ENCODE data around the gene CBFA2T3. TPM values are rescaled to one million over a fixed set of nuclear protein-coding genes. Genes with fewer than 3 reads are reported as not detected.
"Not testable (repeated sequence)": the region's sequence is repeated elsewhere in the genome, so short reads cannot be mapped to it uniquely, and the experiment has no call there.

Gene CBFA2T3
- total and polyA plus RNA-seq, 7 experiments from 2014 or later: 0.14 to 25.2 (median 0.38) TPM; not detected in 1

GRCh38 chr16:89018282-89019158 is 41.5 kb upstream of the CBFA2T3 start:
- Mint-ChIP-seq H3K9me3 (peaks cover 0 to 19% (median 0%) of the 10 kb centered on the region in 11 donors), H3K27ac (no peak overlapping the region), H3K4me1 (peaks cover 0 to 12% (median 0%) of the 10 kb centered on the region in 7 donors), H3K4me3 (no peak overlapping the region), H3K36me3 (peaks cover 0 to 4% (median 0%) of the 10 kb centered on the region in 5 donors), H3K27me3 (peaks cover 0 to 6% (median 4%) of the 10 kb centered on the region in 5 donors)
- H3K4me3 ChIP-seq (ENCODE audit: low read length): no peak overlapping the region
- peaks cover 0 to 5% of the 10 kb centered on the region in 2 donors for H3K4me1 ChIP-seq (ENCODE audit: control insufficient read depth in 2 of 2, insufficient read depth in 2 of 2, low read length in 2 of 2)
- no peaks in the 10 kb centered on the region for H3K27me3 ChIP-seq (ENCODE audit: control insufficient read depth in 2 of 2, insufficient read depth in 2 of 2, low read length in 2 of 2)
- intact Hi-C loops (cut with micrococcal nuclease): no loop called here
- H3K9me3 ChIP-seq (ENCODE audit: control insufficient read depth in 2 of 3, low read length in 3 of 3): no peaks in the 10 kb centered on the region
- DNase-seq: no peak
- H3K36me3 ChIP-seq (ENCODE audit: control insufficient read depth in 2 of 3, insufficient read depth in 3 of 3, low read length in 3 of 3): no peaks in the 10 kb centered on the region
- no peak for ATAC-seq
- CTCF ChIA-PET: no interaction called here
- H3K27ac ChIP-seq (ENCODE audit: low read depth, low read length): no peak overlapping the region
- POLR2A ChIA-PET: no interaction called here

GRCh38 chr16:89017543-89018281 is 40.7 kb upstream of the CBFA2T3 start:
- Histone ChIP-seq H3K27ac (ENCODE audit: low read depth, low read length) (no peak overlapping the region), H3K9me3 (ENCODE audit: control insufficient read depth in 2 of 3, low read length in 3 of 3) (no peaks in the 10 kb centered on the region), H3K4me1 (ENCODE audit: control insufficient read depth in 2 of 2, insufficient read depth in 2 of 2, low read length in 2 of 2) (peaks cover 0 to 5% of the 10 kb centered on the region in 2 donors), H3K36me3 (ENCODE audit: control insufficient read depth in 2 of 3, insufficient read depth in 3 of 3, low read length in 3 of 3) (no peaks in the 10 kb centered on the region), H3K27me3 (ENCODE audit: control insufficient read depth in 2 of 2, insufficient read depth in 2 of 2, low read length in 2 of 2) (no peaks in the 10 kb centered on the region), H3K4me3 (ENCODE audit: low read length) (no peak overlapping the region)
- Mint-ChIP-seq H3K27me3 (peaks cover 3 to 13% (median 11%) of the 10 kb centered on the region in 5 donors), H3K36me3 (peaks cover 0 to 3% (median 0%) of the 10 kb centered on the region in 5 donors), H3K9me3 (peaks cover 0 to 13% (median 0%) of the 10 kb centered on the region in 11 donors), H3K4me1 (peaks cover 0 to 12% (median 2%) of the 10 kb centered on the region in 7 donors), H3K27ac (no peak overlapping the region), H3K4me3 (no peak overlapping the region)
- CTCF ChIA-PET: no interaction called here
- intact Hi-C loops (cut with micrococcal nuclease): no loop called here
- ATAC-seq (no peak), DNase-seq (no peak)
- POLR2A ChIA-PET: no interaction called here

- Mint-ChIP-seq H3K9me3 (peaks cover 0 to 21% (median 0%) of the 10 kb centered on the region in 11 donors), H3K4me1 (peaks cover 0 to 12% (median 2%) of the 10 kb centered on the region in 7 donors), H3K27me3 (peaks cover 5 to 21% (median 13%) of the 10 kb centered on the region in 5 donors)
- H3K4me3 ChIP-seq (ENCODE audit: low read length); H3K4me1 ChIP-seq (ENCODE audit: control insufficient read depth in 2 of 2, insufficient read depth in 2 of 2, low read length in 2 of 2); intact Hi-C loops (cut with micrococcal nuclease); ATAC-seq; H3K4me3 Mint-ChIP-seq; H3K9me3 ChIP-seq (ENCODE audit: control insufficient read depth in 2 of 3, low read length in 3 of 3); H3K27me3 ChIP-seq (ENCODE audit: control insufficient read depth in 2 of 2, insufficient read depth in 2 of 2, low read length in 2 of 2); DNase-seq; H3K36me3 Mint-ChIP-seq; H3K27ac ChIP-seq (ENCODE audit: low read depth, low read length); H3K36me3 ChIP-seq (ENCODE audit: control insufficient read depth in 2 of 3, insufficient read depth in 3 of 3, low read length in 3 of 3); H3K27ac Mint-ChIP-seq; POLR2A ChIA-PET: not testable (repeated sequence)
- CTCF ChIA-PET: interaction anchor here (0.7 kb wide), 1 partner anchor 41 kb away, joined by 7 read pairs; no protein-coding TSS in a partner anchor
Measured at GRCh38 chr16:89016561-89016960, 39.6 kb upstream of the CBFA2T3 start.

- H3K4me3 Mint-ChIP-seq: no peak overlapping the region
- no peaks in the 10 kb centered on the region for H3K27me3 ChIP-seq (ENCODE audit: control insufficient read depth in 2 of 2, insufficient read depth in 2 of 2, low read length in 2 of 2)
Measured at GRCh38 chr16:89015271-89015859, 38.4 kb upstream of the CBFA2T3 start.

GRCh38 chr16:89014403-89015230 is 37.6 kb upstream of the CBFA2T3 start:
- CTCF ChIA-PET: no interaction called here
- peaks cover 0 to 7% (median 2%) of the 10 kb centered on the region in 7 donors for H3K4me1 Mint-ChIP-seq

More at GRCh38 chr16:89015271-89015859, 38.4 kb upstream of the CBFA2T3 start:
- H3K9me3 ChIP-seq (ENCODE audit: control insufficient read depth in 2 of 3, low read length in 3 of 3): no peaks in the 10 kb centered on the region
- CTCF ChIA-PET: interaction anchor here (0.7 kb wide), 1 partner anchor 104 kb away, joined by 5 read pairs; no protein-coding TSS in a partner anchor
- Mint-ChIP-seq H3K4me1 (peaks cover 0 to 8% (median 2%) of the 10 kb centered on the region in 7 donors), H3K9me3 (peaks cover 0 to 19% (median 0%) of the 10 kb centered on the region in 11 donors), H3K27me3 (peaks cover 5 to 21% (median 13%) of the 10 kb centered on the region in 5 donors), H3K36me3 (peaks cover 0 to 4% (median 0%) of the 10 kb centered on the region in 5 donors), H3K27ac (no peak overlapping the region)
- ATAC-seq (no peak), DNase-seq (no peak)
- H3K36me3 ChIP-seq (ENCODE audit: control insufficient read depth in 2 of 3, insufficient read depth in 3 of 3, low read length in 3 of 3): no peaks in the 10 kb centered on the region
- no peak overlapping the region for H3K4me3 ChIP-seq (ENCODE audit: low read length)
- POLR2A ChIA-PET: no interaction called here
- H3K4me1 ChIP-seq (ENCODE audit: control insufficient read depth in 2 of 2, insufficient read depth in 2 of 2, low read length in 2 of 2): peaks cover 0 to 5% of the 10 kb centered on the region in 2 donors
- no peak overlapping the region for H3K27ac ChIP-seq (ENCODE audit: low read depth, low read length)
- intact Hi-C loops (cut with micrococcal nuclease): no loop called here

More at GRCh38 chr16:89014403-89015230, 37.6 kb upstream of the CBFA2T3 start:
- H3K4me3 ChIP-seq (ENCODE audit: low read length): no peak overlapping the region
- DNase-seq (no peak), ATAC-seq (no peak)
- H3K27me3 ChIP-seq (ENCODE audit: control insufficient read depth in 2 of 2, insufficient read depth in 2 of 2, low read length in 2 of 2): no peaks in the 10 kb centered on the region
- H3K4me3 Mint-ChIP-seq: no peak overlapping the region
- intact Hi-C loops (cut with micrococcal nuclease): no loop called here
- no peak overlapping the region for H3K27ac Mint-ChIP-seq
- H3K27ac ChIP-seq (ENCODE audit: low read depth, low read length): no peak overlapping the region
- peaks cover 5 to 26% (median 17%) of the 10 kb centered on the region in 5 donors for H3K27me3 Mint-ChIP-seq
- POLR2A ChIA-PET: no interaction called here
- H3K4me1 ChIP-seq (ENCODE audit: control insufficient read depth in 2 of 2, insufficient read depth in 2 of 2, low read length in 2 of 2): no peaks in the 10 kb centered on the region
- peaks cover 0 to 19% (median under 1%) of the 10 kb centered on the region in 11 donors for H3K9me3 Mint-ChIP-seq
- no peaks in the 10 kb centered on the region for H3K9me3 ChIP-seq (ENCODE audit: control insufficient read depth in 2 of 3, low read length in 3 of 3)
- no peaks in the 10 kb centered on the region for H3K36me3 ChIP-seq (ENCODE audit: control insufficient read depth in 2 of 3, insufficient read depth in 3 of 3, low read length in 3 of 3)
- peaks cover 0 to 4% (median 0%) of the 10 kb centered on the region in 5 donors for H3K36me3 Mint-ChIP-seq
